GM06990 (cell line): ENCODE results near the gene DNAI4.

ENCODE experiments used
- DNase-seq: peaks from one replicate; pipeline ENCODE4 v3.0.0-alpha.2; 2011; ENCODE audit not compliant: insufficient read length; ENCODE audit errors: extremely low read depth
- H3K27me3 ChIP-seq: replicated peaks from 2 replicates; pipeline ENCODE4 v1.6.0; 2011; ENCODE audit warnings: low read length; ENCODE audit not compliant: control insufficient read depth, insufficient read depth
- H3K36me3 ChIP-seq: 2 replicates; pipeline ENCODE4 v1.5.1; 2011; ENCODE audit warnings: low read length; ENCODE audit not compliant: control insufficient read depth, insufficient read depth
- H3K4me3 ChIP-seq: replicated peaks from 2 replicates; pipeline ENCODE4 v1.5.1; 2011; ENCODE audit warnings: low read depth, mild to moderate bottlenecking, control low read depth, low read length
- CTCF ChIP-seq: IDR thresholded peaks from 2 replicates; pipeline ENCODE4 v1.5.1; 2011; ENCODE audit warnings: low read length, control low read depth, mild to moderate bottlenecking, inconsistent platforms; ENCODE audit not compliant: insufficient read depth, poor library complexity, severe bottlenecking

Gene DNAI4

GRCh38 chr1:66927528-66927927, 2.9 kb upstream of the DNAI4 start:
- DNase-seq, result no peak
- H3K4me3 ChIP-seq, result no peak overlapping the region

GRCh38 chr1:66925944-66926343, 1.3 kb upstream of the DNAI4 start:
- TF ChIP-seq CTCF, result no peak
- Histone ChIP-seq H3K27me3 (no peaks in the 10 kb centered on the region), H3K4me3 (peak overlapping the region; percentile 90), H3K36me3 (no peaks in the 10 kb centered on the region)
- DNase-seq, result no peak

More at GRCh38 chr1:66927528-66927927, 2.9 kb upstream of the DNAI4 start:
- no peaks in the 10 kb centered on the region for H3K36me3 ChIP-seq
- TF ChIP-seq CTCF, result no peak
- no peaks in the 10 kb centered on the region for H3K27me3 ChIP-seq

- H3K27me3 ChIP-seq, result no peaks in the 10 kb centered on the region
- H3K4me3 ChIP-seq, result peak overlapping the region; percentile 90
- TF ChIP-seq CTCF, result no peak
- no peak for DNase-seq
- no peaks in the 10 kb centered on the region for H3K36me3 ChIP-seq
These were observed 878 bp upstream of the DNAI4 start for GRCh38 chr1:66925558-66925910.

GRCh38 chr1:66920543-66920942, 4.1 kb downstream of the DNAI4 start:
- no peak for TF ChIP-seq CTCF
- Histone ChIP-seq H3K4me3 (no peak overlapping the region), H3K36me3 (no peaks in the 10 kb centered on the region; the same call in 1 of the 2 replicates), H3K27me3 (no peaks in the 10 kb centered on the region)
- no peak for DNase-seq

GRCh38 chr1:66919828-66920227, 4.8 kb downstream of the DNAI4 start:
- H3K36me3 ChIP-seq, result no peaks in the 10 kb centered on the region; the same call in 1 of the 2 replicates
- no peak overlapping the region for H3K4me3 ChIP-seq
- DNase-seq, result no peak
- TF ChIP-seq CTCF, result no peak
- no peaks in the 10 kb centered on the region for H3K27me3 ChIP-seq

GRCh38 chr1:66919063-66919462, 5.6 kb downstream of the DNAI4 start:
- DNase-seq, result no peak
- Histone ChIP-seq H3K27me3 (no peaks in the 10 kb centered on the region), H3K4me3 (no peak overlapping the region), H3K36me3 (no peaks in the 10 kb centered on the region; the same call in 1 of the 2 replicates)
- TF ChIP-seq CTCF, result no peak
